ENCODE data around the gene ITPRIPL1.

ITPRIPL1 gene

DNA sequence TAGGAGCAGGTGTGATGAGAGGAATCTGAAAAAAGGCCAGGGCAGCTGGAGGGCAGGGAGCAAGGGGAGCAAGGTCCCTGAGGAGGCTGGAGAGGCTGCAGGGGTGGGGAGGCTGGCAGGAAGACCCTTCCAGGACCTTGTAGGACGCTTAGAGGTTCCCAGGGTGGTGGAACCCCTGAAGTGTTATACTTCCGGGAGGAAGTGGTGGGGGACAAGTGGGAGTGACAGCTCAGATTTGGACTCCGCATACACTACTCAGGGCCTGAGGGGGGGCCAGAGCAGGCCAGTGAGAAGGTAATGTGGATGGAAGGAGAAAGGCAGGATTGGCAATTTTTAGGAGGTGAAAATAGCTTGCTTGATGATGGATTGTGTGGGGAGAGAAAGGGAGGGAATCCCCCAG, 8.6 kb downstream of the ITPRIPL1 start:
- TF ChIP-seq ZFX (IDR thresholded peaks at IDR 0.05) (no peak), CTCF (conservative IDR thresholded peaks at IDR 0.05) (no peak)
- H3K27ac ChIP-seq, result no peak overlapping the region

GRCh38 chr2:96336104-96336775, 11.1 kb downstream of the ITPRIPL1 start:
- TF ChIP-seq CTCF (conservative IDR thresholded peaks at IDR 0.05), result no peak
- no peak for TF ChIP-seq ZFX (IDR thresholded peaks at IDR 0.05)
- H3K27ac ChIP-seq, result peak overlapping the region; percentile 94

- TF ChIP-seq CTCF (conservative IDR thresholded peaks at IDR 0.05) (no peak), ZFX (IDR thresholded peaks at IDR 0.05) (no peak)
- peak overlapping the region; percentile 94 for H3K27ac ChIP-seq
These were observed 11.8 kb downstream of the ITPRIPL1 start for GRCh38 chr2:96336873-96337272.

GRCh38 chr2:96340493-96341414, 15.6 kb downstream of the ITPRIPL1 start:
- H3K27ac ChIP-seq, result peak overlapping the region; percentile 77

GRCh38 chr2:96341641-96342040, 16.5 kb downstream of the ITPRIPL1 start:
- peak overlapping the region; percentile 49 for H3K27ac ChIP-seq
- TF ChIP-seq ZFX (IDR thresholded peaks at IDR 0.05), result no peak
- TF ChIP-seq CTCF (conservative IDR thresholded peaks at IDR 0.05), result no peak

More at GRCh38 chr2:96340493-96341414, 15.6 kb downstream of the ITPRIPL1 start:
- TF ChIP-seq CTCF (conservative IDR thresholded peaks at IDR 0.05), result no peak
- no peak for TF ChIP-seq ZFX (IDR thresholded peaks at IDR 0.05)

GRCh38 chr2:96342085-96342484, 17.0 kb downstream of the ITPRIPL1 start:
- peak overlapping the region; percentile 49 for H3K27ac ChIP-seq
- no peak for TF ChIP-seq ZFX (IDR thresholded peaks at IDR 0.05)
- no peak for TF ChIP-seq CTCF (conservative IDR thresholded peaks at IDR 0.05)

DNA sequence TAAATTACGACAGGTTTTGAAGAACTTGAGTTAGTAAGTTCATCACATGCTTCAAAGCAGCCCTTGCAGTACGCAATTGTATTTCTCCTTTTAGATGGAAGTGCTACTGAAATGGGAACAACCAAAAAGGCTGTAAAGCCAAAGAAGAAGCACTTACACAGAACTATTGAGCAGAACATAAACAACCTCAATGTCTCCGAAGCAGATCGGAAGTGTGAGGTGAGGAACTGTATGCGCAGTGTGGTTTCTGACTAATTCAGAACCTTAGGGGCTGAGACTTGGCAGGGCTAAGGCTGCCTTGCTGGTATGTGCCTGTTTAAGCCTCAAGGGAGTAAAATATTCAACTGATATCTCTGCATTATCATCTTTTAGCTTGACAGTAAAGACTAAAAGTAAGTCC, 18.9 kb downstream of the ITPRIPL1 start:
- TF ChIP-seq ZFX (IDR thresholded peaks at IDR 0.05) (no peak), CTCF (conservative IDR thresholded peaks at IDR 0.05) (no peak)

More for the DNA sequence above, 18.9 kb downstream of the ITPRIPL1 start:
- no peak overlapping the region for H3K27ac ChIP-seq

Data from C4-2B (cell line).